HuH-7 (cell line): ENCODE measurements around the gene OPA1.

Experiments used
- DNase-seq: peaks from one replicate; pipeline ENCODE4 v3.0.0; 2011; ENCODE audit warnings: low spot score

The OPA1 gene

GRCh38 chr3:193710286-193711165, 117.5 kb downstream of the OPA1 start:
- DNase-seq = no peak

DNA sequence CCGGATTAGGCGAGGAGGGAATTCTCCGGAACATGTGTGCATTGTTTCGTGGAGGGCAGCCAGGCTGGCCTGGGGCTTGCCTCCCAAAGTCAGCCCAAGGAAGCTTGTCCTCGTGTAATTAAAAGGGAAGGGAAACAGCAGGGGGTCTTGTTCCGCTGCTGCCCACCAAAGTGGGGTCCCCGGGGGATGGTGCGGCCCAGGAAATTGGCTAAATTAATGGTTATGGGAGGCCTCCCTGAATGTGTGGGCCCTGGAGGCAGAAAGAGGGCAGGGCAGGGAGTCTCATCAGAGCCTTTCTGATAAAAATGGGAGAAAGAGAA, 118.1 kb downstream of the OPA1 start:
- DNase-seq = no peak

DNA sequence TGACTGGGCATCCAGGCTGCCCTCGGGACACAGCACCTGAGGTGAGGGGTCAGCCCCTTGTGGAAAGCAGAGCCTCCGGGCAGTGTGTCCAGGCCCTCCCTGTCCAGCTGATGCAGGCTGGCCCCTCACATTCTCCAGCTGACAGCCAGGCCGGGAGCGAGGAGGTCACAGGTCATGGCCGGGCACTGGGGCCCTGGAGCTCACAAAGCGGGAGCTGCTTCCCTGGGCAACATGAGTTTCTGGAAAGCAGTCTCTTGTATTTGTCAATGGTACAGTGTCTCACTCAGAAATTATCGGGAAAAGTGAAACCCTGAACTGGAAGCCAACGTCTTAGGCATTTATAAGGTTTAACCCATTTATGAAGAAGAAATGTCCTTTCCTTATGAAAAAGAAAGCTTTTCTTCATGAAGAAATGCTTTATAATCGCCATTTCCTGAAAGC, 118.5 kb downstream of the OPA1 start:
- no peak for DNase-seq

DNA sequence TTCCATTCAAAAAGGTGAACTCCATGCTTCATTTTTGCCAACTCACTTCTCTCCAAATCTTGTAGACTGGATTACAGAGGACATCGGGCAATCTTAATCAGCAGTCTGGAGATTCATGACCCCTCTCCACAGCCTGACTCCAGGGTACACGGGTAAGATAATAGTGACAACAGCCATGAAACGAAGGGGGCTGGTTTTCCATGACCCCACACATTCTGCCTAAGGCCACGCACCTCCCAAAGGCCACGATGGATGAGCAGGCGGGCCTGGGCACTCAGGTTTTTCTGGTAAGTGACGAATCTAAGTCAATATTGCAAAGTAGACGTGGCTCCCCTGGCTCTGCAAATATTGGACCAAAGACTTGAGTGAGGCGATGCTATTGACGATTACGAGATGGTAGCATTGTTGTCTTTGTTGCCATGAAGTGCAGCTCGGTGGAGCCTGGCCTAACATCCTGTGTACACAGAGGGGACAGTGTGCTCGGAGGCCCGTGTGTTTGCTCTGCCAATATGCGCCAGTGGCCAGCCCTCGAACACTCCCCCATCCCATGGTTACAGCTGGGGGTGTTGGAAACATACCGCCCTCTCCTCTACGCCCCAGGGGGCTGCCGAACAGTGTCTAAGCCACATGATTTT, 119.1 kb downstream of the OPA1 start:
- peak; percentile 57 for DNase-seq

GRCh38 chr3:193712938-193713337, 119.9 kb downstream of the OPA1 start:
- DNase-seq = no peak

DNA sequence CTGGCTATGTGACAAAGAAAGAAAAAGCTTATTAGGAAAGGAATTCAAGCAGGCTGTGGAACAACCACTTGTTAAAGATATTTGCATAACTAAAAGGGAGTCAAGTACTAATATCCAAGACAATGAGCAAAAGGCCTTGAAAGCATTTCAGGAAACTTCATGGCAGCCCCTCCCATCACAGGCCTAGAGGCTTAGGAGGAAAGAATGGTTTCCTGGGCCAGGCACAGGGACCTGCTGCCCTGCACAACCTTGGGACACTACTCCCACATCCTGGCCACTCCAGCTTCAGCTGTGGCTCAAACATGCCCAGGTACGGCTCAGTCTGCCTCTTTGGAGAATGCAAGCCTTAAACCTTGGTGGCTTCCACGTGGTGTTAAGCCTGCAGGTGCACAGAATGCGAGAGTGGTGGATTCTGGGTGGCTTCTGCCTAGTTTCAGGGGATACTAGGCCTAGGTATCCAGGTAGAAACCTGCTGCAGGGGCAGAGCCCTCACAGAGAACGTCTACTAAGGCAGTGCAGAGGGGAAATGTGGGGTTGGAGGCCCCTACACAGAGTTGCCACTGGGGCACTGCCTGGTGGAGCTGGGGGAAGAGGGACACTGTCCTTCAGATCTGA, 121.6 kb downstream of the OPA1 start:
- no peak for DNase-seq

DNA sequence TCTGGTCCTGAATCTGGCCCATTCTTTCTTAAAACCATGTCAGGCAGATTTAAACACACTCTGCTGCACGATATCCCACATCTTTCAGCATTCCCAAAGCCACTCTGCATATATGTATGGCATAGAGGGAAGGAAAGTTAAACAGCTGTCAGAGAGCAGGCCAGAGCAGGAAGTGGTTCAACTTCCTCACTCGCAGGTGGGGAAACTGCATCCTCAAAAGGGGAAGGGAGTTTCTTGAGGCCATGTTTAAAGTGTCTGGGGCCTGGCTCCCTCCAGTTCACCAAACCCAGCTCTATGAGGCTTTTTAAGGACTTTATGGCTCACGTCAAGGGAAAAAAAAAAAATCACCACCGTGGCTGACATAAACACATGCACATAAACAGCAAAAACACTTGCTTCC, 123.1 kb downstream of the OPA1 start:
- no peak for DNase-seq

DNA sequence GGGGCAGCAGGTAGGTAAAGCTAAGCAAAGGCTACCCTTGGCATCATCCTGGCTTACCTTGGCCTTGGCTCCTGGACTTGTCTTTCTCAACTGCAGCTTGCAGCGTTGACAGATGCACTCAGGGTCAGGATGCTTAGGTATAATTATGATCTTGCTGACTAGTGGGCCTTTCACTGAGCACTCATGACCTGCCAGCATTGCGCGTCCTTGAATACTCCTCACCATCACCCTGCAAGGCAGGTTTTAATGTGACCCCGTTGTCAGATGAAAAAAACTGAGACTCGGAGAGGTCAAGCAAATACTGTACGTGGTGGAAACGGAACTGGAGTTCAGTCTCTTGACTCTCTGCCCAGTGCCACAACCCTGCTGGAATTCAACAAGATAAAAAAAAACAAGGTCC, 126.7 kb downstream of the OPA1 start:
- DNase-seq = no peak

DNA sequence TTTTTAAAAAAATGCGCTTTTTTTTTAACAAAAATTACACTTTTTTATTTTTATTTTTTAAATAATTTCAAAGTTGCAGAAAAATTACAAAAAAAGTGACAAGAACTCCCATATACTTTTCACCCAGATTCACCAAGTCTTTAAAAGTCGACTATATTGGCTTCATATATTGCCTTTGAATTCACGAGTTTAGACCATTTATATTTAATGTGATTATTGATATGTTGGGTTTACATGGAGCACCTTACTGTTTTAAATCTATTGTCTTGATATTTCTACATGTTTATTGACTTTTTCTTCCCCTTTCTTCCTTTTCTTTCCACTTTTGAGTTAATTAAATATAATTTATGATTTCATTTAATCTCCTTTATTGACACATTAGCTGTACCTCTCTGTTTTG, 127.2 kb downstream of the OPA1 start:
- no peak for DNase-seq

DNA sequence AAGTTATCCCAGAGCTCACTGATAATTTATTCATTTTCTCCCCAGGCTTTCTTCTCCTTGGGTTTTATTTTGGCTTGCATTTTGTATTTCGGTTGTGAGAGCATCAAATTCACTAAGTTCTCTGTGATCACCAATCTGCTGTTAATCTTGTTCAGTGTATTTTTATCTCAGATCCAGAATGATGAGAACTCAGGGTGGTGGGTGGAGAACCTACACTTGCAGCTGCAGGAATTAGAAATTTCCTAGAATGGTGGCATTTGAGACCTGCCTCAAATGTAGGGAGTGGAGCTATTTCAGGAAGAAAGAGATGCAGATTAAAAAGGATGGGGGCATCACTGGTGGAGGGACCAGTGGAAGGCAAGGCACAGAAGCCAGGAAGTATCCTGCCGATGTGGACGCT, 129.6 kb downstream of the OPA1 start:
- DNase-seq = no peak

DNA sequence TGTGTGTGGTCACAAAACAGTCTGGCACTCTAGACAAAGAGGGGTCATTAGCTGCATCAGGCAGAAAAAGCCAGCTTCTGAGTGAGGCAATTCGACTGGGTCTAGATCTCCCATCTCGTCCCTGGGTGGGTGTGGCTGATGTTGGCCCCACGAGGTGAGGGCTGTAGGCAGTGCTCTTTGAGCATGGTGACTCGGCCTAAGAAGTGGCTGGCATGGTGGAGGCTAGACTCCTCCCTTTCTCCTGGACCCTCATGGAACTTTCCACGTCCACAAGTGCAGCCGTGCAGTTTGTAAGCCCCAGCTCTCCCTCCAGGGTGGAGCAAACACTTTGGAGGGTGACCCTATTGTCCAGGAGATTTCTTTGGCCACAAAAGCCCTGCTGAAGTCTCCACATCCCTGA, 134.1 kb downstream of the OPA1 start:
- no peak for DNase-seq

GRCh38 chr3:193728429-193729087, 135.6 kb downstream of the OPA1 start:
- DNase-seq = no peak

DNA sequence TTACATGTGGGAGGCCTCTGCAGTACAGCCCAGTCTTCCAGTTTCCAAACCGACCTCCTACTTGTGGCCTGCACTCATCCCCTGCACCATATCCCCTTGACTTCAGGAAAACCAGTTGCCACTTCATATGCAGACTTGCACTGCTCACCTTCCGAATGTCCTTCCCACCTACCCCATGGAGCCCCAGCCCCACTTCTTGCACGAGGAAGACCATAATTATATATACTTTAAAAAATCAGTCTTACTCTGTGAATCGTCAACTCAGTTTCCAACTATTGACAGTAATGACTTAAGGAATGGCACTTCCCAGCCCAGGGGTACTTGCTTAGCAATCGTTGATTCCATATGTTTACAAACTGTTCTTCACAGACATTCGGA, 136.1 kb downstream of the OPA1 start:
- DNase-seq = no peak

DNA sequence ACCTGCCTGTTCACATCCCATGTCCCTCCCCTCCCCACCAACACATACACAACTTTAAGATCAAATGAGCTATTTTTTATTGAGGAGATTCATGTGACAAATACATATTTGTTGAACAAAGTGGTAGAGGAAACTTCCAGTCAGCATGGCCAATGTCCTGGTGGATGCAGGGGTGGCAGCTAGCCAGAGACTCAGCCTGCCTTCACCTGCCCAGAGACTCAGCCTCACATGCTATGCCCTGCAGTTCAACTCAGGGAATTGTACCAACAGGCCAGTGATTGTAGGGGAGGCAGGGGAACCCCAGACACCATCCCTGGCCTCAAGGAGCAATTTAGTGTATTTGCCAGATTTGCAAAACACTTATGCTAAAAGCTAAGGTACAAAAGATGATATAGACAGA, 136.6 kb downstream of the OPA1 start:
- no peak for DNase-seq

DNA sequence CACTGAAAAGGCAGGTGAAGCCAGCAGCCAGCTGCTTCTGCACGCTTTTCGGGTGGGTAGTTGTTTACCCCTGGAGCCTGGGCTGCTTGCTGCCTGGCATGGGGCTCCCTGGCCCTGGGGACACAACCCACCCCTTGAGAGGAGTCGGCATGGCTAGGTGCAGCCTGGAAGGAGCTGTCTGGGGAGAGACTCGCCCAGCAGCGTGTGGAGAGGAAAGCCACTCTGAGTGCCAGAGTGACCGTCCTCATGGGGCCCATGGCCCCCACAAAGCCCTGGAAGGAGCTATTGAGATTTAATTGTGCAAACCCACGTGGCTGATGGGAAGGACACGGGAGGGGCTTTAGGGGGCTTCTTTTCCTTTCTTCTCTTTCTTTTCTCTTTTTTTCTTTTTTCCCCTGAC, 137.5 kb downstream of the OPA1 start:
- no peak for DNase-seq

DNA sequence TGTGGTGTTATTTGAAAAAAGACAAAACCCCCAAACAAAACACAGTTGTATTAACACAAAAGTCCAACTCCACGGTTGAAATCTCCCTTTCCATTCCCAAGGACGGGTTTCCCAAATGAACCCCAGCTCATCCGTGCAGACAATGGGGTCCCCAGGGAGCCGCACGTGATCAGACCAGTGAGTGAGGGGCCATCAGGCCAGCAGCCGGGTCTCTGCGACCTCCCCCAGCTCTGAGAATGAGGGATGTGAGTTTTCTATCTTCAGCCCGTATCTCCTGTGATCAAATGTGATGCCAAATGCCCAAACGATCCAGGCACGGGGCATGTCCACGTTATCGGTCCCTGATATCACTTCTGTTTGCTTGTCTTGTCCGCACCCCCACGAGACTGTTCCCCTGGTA, 138.0 kb downstream of the OPA1 start:
- DNase-seq = no peak

DNA sequence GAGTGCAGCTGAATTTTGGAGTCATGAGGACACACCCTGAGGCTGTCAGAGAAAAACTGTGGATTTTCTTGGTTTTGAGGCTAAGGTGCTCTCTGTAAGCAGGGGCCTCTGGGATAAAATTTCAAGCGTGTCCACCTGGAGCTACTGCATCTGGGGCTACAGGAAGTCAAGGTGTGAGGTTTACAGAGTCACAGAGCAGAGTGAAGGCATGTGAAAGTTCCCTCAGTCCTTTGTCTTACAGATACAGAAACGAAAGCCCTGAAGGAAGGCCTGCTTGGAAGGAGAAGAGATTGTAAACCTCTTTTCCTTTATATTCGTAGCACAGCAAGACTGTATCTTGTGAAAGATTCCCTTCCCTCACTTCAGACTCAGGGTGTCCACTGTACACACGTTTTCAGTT, 138.6 kb downstream of the OPA1 start:
- no peak for DNase-seq

DNA sequence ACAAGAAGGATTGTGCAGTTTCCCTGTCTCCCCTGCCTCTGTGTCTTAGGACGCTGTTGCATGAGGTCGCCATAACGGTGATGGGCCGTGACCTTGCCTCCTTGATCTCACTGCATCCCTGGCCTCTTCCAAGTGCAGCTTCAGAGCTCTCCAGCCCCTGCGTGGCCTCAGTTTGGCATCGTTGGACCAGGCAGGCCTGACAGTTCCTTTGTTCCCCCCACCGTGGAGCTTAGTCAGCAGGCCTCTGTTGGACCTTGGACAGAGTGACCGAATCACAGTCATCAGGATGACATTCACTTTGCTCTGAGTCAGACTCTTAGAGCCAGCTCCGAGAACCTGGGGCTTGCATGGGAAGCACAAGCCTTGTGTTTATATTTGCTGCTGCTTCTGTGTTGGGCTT, 139.4 kb downstream of the OPA1 start:
- no peak for DNase-seq

GRCh38 chr3:193732827-193733226, 139.8 kb downstream of the OPA1 start:
- no peak for DNase-seq

DNA sequence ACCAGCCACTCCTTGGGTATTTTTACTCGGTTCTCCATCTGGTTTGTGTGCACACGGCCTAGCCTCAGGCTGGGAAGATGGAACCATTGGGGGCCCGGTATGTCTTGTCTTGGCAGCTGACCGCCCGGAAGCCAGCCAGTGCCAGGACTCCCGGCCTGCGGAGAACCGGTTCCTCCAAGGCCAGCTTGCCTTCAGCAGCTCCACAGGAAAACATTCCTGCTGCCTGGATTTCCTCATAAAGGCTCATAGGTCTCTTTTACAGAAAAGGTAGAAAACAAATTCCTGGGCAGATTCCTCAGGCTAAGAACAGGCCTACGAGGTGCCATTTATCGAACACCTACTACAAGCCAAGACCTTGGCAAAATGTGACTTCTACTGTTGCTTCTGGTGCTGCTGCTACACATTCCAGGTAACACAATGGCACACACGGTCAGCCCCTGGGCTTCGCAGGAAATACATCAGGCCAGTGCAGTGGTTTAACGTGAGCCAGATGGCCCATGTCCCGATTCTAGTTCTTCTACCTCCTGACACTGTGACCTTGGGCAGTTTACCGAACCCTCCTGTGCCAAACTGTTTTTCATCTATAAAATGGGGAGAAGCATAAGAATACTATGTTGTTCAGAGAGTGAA, 141.8 kb downstream of the OPA1 start:
- no peak for DNase-seq

DNA sequence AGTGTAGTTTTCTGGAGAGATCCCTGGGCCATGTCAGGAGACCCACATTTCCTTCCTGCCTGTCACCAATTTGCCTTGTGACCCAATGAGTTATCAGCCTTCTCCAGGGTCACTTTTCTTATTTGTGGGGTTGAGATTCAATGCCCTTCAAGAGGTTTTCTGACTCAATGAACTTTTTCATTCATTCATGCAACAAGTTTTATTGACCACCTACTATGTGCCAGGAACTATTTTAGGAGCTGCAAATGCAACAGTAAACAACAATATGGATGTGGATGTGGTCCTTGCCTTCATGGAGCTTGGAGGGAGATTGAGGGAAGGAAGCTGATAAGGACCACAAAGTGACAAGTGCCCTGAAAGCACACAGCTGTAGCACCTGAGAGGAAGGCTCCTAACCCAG, 142.8 kb downstream of the OPA1 start:
- DNase-seq = no peak

DNA sequence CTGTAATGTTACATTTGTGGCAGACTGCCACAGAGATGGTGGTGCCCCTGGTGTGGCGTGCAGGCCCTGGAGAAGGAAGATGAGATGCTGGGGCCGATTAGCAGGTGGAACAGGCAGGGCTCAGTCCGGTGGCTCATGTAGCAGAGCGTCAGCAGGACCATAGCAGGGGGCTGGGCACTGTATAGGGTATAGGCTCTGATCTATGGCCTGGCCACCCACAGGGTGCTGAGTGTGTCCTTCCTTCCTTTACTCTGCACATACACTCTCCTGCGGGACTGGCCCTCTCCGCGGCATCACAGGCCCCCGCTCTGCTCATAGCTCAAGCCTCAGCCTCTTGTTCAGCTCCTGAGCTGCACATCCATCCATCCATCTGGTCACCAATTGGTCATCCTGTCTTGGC, 143.6 kb downstream of the OPA1 start:
- no peak for DNase-seq
